Astrocyte (in vitro differentiated cells and primary cell): ENCODE data around the gene KHNYN. TPM values are rescaled to one million over a fixed set of nuclear protein-coding genes. Genes with fewer than 3 reads are reported as not detected.

Experiments used
- DNase-seq: peaks from one replicate; pipeline ENCODE4 v3.0.0-alpha.2; 2010; ENCODE audit warnings: low read depth
- FAIRE-seq: peaks from 2 replicates; lab custom pipeline; 2011; peaks lifted over from hg19 to GRCh38; lab: Jason Lieb, UNC
- H2AFZ ChIP-seq: 2 replicates; pipeline ENCODE4 v1.6.0; 2012; ENCODE audit warnings: low read depth, low read length, inconsistent platforms
- H3K27ac ChIP-seq: 2 replicates; pipeline ENCODE4 v1.5.1; 2011; ENCODE audit warnings: low read depth, low read length, inconsistent platforms
- H3K27me3 ChIP-seq: 2 replicates; pipeline ENCODE4 v1.6.0; 2011; ENCODE audit warnings: low read length, inconsistent platforms; ENCODE audit not compliant: insufficient read depth
- H3K36me3 ChIP-seq: 2 replicates; pipeline ENCODE4 v1.5.1; 2011; ENCODE audit warnings: low read length, inconsistent platforms; ENCODE audit not compliant: insufficient read depth
- H3K4me1 ChIP-seq: 2 replicates; pipeline ENCODE4 v1.5.1; 2011; ENCODE audit warnings: low read length, inconsistent platforms; ENCODE audit not compliant: insufficient read depth
- H3K4me2 ChIP-seq: 2 replicates; pipeline ENCODE4 v1.6.0; 2012; ENCODE audit warnings: low read length, inconsistent platforms
- H3K4me3 ChIP-seq: 2 replicates; pipeline ENCODE4 v1.5.1; 2011; ENCODE audit warnings: low read depth, mild to moderate bottlenecking, low read length, inconsistent platforms; ENCODE audit not compliant: insufficient read depth
- H3K79me2 ChIP-seq: 2 replicates; pipeline ENCODE4 v1.6.0; 2012; ENCODE audit warnings: mild to moderate bottlenecking, low read length, inconsistent platforms; ENCODE audit not compliant: insufficient read depth
- H3K9ac ChIP-seq: 2 replicates; pipeline ENCODE4 v1.6.0; 2012; ENCODE audit warnings: mild to moderate bottlenecking, low read length, inconsistent platforms
- H3K9me3 ChIP-seq: 2 replicates; pipeline ENCODE4 v1.5.1; 2012; ENCODE audit warnings: low read depth, mild to moderate bottlenecking, low read length, inconsistent platforms; ENCODE audit not compliant: insufficient read depth
- H4K20me1 ChIP-seq: 2 replicates; pipeline ENCODE4 v1.6.0; 2012; ENCODE audit warnings: low read length, inconsistent platforms; ENCODE audit not compliant: insufficient read depth
- H3K27ac Mint-ChIP-seq: one replicate; pipeline ENCODE4 v1.8.0; 2021; ENCODE audit warnings: mild to moderate bottlenecking, mixed read lengths; ENCODE audit not compliant: unreplicated experiment
- H3K27me3 Mint-ChIP-seq: one replicate; pipeline ENCODE4 v1.8.0; 2021; ENCODE audit warnings: low read depth, mixed read lengths; ENCODE audit not compliant: unreplicated experiment
- H3K36me3 Mint-ChIP-seq: one replicate; pipeline ENCODE4 v1.8.0; 2021; ENCODE audit warnings: low read depth, mixed read lengths; ENCODE audit not compliant: unreplicated experiment
- H3K4me1 Mint-ChIP-seq: one replicate; pipeline ENCODE4 v1.8.0; 2021; ENCODE audit warnings: low read depth, mixed read lengths; ENCODE audit not compliant: unreplicated experiment
- H3K4me3 Mint-ChIP-seq: one replicate; pipeline ENCODE4 v1.8.0; 2021; ENCODE audit warnings: mild to moderate bottlenecking, moderate library complexity, mixed read lengths; ENCODE audit not compliant: unreplicated experiment
- H3K9me3 Mint-ChIP-seq: one replicate; pipeline ENCODE4 v1.8.0; 2021; ENCODE audit warnings: mild to moderate bottlenecking, mixed read lengths; ENCODE audit not compliant: unreplicated experiment
- EZH2 ChIP-seq: IDR thresholded peaks from 2 replicates; pipeline ENCODE4 v1.6.1; 2012; ENCODE audit warnings: mild to moderate bottlenecking, low read length, inconsistent platforms; ENCODE audit not compliant: insufficient read depth
- total RNA-seq: library from RNA; stranded (reverse); gene quantifications from 2 replicates; pipeline ENCODE4 v1.2.1, GENCODE V29; 2021
- TF ChIP-seq, protein P1 (sequence below): IDR thresholded peaks from 2 replicates; pipeline ENCODE4 v1.5.1; 2011; ENCODE audit warnings: low read depth, mild to moderate bottlenecking, inconsistent platforms, low read length, moderate library complexity; ENCODE audit not compliant: insufficient read depth

The KHNYN gene
- total RNA-seq, 1 donor from 2014 or later, result 45.5 TPM

DNA sequence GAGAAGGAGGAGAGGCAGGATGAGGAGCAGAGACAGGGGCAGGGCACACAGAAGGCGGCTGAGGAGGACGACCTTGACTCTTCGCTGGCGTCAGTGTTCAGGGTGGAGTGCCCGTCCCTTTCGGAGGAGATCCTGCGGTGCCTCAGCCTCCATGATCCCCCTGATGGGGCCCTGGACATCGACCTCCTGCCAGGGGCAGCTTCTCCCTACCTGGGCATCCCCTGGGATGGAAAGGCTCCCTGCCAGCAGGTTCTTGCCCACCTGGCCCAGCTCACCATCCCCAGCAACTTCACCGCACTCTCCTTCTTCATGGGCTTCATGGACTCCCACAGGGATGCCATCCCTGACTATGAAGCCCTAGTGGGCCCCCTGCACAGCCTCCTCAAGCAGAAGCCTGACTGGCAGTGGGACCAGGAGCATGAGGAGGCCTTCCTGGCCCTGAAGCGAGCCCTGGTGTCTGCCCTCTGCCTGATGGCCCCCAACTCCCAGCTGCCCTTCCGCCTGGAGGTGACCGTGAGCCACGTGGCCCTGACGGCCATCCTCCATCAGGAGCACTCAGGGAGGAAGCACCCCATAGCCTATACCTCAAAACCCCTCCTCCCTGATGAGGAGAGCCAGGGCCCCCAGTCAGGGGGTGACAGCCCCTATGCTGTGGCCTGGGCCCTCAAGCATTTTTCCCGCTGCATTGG lies 14.9 kb upstream of the KHNYN start:
- Mint-ChIP-seq H3K4me3 (no peak overlapping the region), H3K27me3 (peaks cover 18% of the 10 kb centered on the region), H3K4me1 (no peaks in the 10 kb centered on the region), H3K36me3 (peaks cover 29% of the 10 kb centered on the region), H3K9me3 (peaks cover 2% of the 10 kb centered on the region), H3K27ac (no peak overlapping the region)
- Histone ChIP-seq H3K36me3 (no peaks in the 10 kb centered on the region), H2AFZ (no peak overlapping the region), H3K4me2 (no peak overlapping the region), H3K4me1 (no peaks in the 10 kb centered on the region), H3K4me3 (no peak overlapping the region), H3K27ac (no peak overlapping the region), H3K79me2 (no peaks in the 10 kb centered on the region), H4K20me1 (no peaks in the 10 kb centered on the region), H3K27me3 (peaks cover 6% of the 10 kb centered on the region), H3K9me3 (no peaks in the 10 kb centered on the region), H3K9ac (no peak overlapping the region)
- no peak for TF ChIP-seq EZH2
- TF ChIP-seq, protein P1, sequence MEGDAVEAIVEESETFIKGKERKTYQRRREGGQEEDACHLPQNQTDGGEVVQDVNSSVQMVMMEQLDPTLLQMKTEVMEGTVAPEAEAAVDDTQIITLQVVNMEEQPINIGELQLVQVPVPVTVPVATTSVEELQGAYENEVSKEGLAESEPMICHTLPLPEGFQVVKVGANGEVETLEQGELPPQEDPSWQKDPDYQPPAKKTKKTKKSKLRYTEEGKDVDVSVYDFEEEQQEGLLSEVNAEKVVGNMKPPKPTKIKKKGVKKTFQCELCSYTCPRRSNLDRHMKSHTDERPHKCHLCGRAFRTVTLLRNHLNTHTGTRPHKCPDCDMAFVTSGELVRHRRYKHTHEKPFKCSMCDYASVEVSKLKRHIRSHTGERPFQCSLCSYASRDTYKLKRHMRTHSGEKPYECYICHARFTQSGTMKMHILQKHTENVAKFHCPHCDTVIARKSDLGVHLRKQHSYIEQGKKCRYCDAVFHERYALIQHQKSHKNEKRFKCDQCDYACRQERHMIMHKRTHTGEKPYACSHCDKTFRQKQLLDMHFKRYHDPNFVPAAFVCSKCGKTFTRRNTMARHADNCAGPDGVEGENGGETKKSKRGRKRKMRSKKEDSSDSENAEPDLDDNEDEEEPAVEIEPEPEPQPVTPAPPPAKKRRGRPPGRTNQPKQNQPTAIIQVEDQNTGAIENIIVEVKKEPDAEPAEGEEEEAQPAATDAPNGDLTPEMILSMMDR, result no peak
- no peak for DNase-seq
- no peak for FAIRE-seq

DNA sequence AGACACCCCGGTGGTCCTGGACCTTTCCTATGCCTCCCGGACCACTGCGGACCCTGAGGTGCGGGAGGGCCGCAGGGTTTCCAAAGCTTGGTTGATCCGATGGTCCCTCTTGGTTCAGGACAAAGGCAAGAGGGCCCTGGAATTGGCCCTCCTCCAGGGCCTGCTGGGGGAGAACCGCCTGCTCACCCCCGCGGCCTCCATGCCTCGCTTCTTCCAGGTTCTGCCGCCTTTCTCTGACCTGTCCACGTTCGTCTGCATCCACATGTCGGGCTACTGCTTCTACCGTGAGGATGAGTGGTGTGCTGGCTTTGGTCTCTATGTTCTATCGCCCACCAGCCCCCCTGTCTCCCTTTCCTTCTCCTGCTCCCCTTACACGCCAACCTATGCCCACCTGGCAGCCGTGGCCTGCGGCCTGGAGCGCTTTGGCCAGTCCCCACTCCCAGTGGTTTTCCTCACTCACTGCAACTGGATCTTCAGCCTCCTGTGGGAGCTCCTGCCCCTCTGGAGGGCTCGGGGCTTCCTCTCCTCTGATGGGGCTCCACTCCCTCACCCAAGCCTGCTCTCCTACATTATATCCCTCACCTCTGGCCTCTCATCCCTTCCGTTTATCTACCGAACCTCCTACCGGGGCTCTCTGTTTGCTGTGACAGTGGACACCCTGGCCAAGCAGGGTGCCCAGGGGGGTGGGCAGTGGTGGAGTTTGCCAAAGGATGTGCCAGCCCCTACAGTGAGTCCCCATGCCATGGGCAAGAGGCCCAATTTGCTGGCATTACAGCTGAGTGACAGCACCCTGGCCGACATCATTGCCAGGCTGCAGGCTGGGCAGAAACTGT lies 14.1 kb upstream of the KHNYN start:
- Histone ChIP-seq H3K9ac (no peak overlapping the region), H3K9me3 (no peaks in the 10 kb centered on the region), H3K4me2 (no peak overlapping the region), H3K79me2 (no peaks in the 10 kb centered on the region), H2AFZ (no peak overlapping the region), H4K20me1 (no peaks in the 10 kb centered on the region), H3K36me3 (no peaks in the 10 kb centered on the region), H3K4me1 (no peaks in the 10 kb centered on the region), H3K27me3 (peaks cover 11% of the 10 kb centered on the region), H3K4me3 (no peak overlapping the region), H3K27ac (no peak overlapping the region)
- Mint-ChIP-seq H3K27me3 (peaks cover 20% of the 10 kb centered on the region), H3K9me3 (peaks cover 2% of the 10 kb centered on the region), H3K4me3 (no peak overlapping the region), H3K27ac (no peak overlapping the region), H3K36me3 (peaks cover 28% of the 10 kb centered on the region), H3K4me1 (no peaks in the 10 kb centered on the region)
- TF ChIP-seq EZH2, result no peak
- TF ChIP-seq, protein P1, result no peak
- FAIRE-seq (no peak), DNase-seq (no peak)
